Measurements from ENCODE around the gene CD200R1L. TPM values are rescaled to one million over a fixed set of nuclear protein-coding genes. Genes with fewer than 3 reads are reported as not detected.
A peak's percentile ranks its signal among the peaks of the same experiment; 100 is the strongest.

CD200R1L gene
- total RNA-seq, 1 experiment from 2014 or later, result not detected

DNA sequence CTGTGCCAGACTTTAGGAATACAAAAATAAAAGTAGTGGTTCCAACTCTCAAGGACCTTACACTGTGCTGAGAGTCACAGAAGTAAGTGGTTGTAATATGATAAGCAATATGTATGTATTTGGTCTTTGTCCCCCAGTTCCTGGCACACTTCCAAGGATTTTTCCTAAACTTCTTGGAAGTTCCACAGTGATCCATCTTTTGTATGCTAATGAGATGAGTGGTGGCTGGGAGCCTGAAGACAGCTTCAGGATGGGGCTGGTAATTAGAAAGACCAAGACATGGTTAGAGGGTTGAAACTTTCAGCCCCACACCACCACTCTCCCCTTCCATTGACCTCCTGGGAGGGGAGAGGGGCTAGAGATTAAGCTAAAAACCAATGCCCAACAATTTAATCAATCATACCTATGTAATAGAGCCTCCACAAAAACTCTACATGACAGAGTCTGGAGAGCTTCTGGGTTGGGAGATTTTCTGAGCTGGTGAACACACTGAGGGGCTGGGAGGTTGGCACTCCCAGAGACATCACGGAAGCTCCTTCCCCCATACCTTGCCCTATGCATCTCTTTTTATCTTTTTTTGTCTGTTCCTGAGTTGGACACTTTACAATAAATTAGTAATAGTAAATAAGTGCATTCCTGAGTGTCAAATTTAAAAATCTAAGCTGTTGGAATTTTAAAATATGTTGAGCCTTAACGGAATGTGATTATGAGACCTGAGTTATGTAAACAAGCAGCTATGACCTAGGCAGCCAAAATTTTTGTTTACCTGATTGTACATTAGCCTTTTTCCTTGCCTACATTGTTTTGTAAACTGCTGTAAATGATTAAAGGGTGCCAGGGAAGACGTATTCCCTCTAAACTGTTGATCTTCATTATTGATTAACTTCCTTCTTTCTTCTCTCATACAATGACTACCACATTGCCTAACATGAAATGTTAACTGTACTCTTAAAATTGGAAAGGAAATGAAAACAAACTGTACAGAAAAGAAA, 24.3 kb downstream of the CD200R1L start:
- no peak for DNase-seq (ENCODE audit: low read depth)

DNA sequence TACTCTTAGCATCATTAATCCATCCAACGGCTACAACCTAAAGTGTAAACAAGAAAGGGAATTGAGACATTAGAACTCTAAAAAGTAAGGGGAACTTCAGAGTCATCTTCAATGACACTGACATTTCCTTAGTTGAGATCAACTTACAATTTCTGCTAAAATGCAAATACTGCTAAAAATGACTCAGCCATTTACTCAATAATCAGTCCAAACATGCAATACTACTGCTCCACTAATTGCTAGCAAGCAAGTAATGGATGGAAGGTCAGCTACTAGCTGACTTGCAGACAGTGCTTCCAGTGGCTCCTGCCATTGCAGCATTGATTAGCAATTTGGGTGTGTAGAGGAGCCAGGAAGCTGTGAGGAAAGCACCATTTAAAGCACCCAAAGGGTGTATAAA, 28.4 kb downstream of the CD200R1L start:
- no peak for DNase-seq (ENCODE audit: low read depth)

DNA sequence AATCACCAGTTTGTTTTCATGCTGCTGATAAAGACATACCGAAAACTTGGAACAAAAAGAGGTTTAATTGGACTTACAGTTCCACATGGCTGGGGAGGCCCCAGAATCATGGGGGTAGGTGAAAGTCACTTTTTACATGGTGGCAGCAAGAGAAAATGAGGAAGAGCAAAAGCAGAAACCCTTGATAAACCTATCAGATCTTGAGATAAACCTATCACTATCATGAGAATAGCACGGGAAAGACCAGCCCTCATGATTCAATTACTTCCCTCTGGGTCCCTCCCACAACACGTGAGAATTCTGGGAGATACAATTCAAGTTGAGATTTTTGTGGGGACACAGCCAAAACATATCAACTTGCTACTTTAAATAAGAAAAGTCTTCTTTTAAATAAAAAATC, 28.9 kb downstream of the CD200R1L start:
- no peak for DNase-seq (ENCODE audit: low read depth)

DNA sequence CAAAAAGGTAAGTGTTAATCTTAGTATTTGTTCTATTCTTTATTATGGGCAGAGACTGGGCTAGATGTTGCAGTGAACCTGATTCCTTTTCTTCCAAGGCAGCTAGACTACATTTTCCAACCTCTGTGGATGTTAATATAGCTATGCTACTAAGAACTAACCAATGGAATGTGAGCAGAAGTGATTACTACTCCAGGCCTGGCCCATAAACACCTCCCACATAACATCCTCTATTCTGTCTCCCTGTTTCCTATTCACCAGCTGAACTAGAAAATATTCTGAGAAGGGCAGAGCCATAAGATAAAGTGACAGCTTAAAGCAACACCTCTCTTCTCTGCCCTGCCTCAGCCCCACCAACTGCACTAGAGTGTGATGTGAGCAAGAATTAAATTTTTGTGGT, 29.4 kb downstream of the CD200R1L start:
- DNase-seq (ENCODE audit: low read depth), result no peak

DNA sequence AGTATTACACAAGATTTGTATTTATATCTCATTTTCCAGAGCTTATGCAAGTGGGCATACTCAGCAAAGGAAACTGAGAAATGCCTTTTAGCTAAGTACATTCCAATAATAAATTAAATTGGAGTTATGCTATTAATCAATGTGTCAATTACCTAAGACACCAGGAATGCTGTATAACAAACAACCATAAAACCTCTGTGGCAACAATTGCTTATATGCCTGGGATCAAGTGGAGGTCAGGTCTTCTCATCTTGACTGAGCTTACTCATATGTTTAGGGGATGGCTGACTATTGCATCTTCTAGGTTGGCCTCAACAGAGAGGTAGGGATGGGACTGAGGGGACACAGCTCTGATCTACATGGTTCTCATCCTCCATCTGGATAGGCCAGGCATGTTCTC, 30.7 kb downstream of the CD200R1L start:
- no peak for DNase-seq (ENCODE audit: low read depth)

DNA sequence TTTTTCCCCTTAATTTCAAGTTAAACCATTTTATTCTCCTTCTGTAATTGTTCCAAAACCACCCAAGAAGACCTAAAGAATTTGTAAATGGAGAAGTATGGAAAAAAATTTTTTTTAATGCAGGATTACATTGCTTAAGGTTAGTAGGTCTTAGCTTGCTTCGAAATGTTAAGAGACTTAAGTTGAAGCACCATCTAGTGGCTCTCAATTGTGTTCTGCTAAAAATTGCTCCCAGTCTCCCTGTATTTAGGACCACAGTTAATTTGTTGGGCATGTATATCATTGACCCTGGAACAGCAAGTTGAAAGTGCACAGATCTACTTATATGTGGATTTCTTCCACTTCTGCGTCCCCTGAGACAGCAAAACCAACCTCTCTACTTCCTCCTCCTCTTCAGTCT, 32.4 kb downstream of the CD200R1L start:
- DNase-seq (ENCODE audit: low read depth), result peak; percentile 67

DNA sequence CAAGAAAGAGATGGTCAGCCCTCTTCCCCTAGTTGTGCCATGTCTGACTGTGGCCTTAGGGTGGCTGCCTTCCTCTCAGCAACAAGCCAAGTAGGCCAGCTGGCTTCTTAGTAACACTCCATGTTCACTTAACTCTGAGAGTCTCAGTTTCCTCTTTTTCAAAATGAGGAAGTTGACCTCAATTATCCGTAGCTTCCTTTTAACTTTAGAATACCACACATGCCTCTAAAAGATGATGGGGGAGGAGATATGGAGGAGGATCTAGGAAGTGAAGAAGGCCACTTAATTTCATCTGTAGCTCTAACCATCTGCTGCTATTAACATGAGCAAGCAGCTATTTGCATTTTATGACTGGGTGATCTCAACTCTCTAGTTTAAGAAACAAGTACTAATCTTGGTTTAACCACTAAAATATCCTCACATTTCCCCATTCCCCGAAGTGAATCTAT, 32.9 kb downstream of the CD200R1L start:
- no peak for DNase-seq (ENCODE audit: low read depth)

DNA sequence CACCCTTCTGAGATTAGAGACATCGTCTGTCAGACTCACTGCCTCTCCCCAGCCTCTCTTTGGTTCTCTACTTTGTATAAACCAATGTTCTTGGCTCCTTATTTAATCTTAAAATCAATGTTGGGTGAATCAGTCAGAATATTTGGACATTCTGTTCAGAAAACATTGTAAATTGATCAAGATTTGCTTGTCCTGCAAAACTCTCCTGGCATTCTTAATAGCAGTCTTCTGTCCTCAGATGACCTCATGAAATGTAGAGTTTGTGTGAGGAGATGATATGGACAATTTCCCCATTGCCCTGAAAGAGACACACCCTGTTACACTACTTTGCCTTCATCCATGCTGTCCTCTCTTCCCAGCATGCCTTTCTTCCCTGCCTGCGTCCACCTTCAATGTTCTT, 33.6 kb downstream of the CD200R1L start:
- no peak for DNase-seq (ENCODE audit: low read depth)

DNA sequence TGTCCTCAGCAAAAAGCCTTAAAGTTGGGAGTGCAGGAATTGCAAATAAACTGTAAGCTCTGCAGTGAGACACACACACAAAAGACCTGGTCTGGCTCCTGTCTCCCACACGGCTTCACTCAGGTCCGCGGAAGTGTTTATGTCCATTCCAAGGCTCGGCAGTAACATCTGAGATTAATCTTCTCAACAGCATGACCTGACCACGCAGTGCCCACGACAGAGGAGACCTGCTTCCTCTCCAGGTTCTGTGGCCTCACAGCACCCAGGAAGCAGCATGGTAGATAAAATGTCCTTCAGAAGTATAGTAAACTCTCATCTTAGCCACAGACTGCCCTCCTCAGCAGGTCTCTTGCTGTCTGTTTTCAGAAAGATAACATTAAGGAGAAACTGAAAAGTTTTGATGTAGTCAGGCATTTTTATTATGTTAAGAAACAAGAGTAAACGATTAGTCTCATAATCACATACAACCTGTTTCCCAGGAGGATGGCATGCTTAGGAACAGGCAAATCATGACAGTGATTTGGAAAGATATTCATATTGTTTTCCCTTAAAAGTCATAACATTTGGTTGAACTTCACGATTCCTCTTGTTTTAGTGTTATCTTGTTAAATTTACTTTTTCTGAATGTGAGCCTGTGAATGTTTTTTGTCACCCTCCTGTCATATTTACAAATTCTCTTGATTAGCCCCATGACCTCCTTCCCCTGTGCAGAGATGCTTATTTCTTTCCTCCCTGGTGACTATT, 34.6 kb downstream of the CD200R1L start:
- no peak for DNase-seq (ENCODE audit: low read depth)

DNA sequence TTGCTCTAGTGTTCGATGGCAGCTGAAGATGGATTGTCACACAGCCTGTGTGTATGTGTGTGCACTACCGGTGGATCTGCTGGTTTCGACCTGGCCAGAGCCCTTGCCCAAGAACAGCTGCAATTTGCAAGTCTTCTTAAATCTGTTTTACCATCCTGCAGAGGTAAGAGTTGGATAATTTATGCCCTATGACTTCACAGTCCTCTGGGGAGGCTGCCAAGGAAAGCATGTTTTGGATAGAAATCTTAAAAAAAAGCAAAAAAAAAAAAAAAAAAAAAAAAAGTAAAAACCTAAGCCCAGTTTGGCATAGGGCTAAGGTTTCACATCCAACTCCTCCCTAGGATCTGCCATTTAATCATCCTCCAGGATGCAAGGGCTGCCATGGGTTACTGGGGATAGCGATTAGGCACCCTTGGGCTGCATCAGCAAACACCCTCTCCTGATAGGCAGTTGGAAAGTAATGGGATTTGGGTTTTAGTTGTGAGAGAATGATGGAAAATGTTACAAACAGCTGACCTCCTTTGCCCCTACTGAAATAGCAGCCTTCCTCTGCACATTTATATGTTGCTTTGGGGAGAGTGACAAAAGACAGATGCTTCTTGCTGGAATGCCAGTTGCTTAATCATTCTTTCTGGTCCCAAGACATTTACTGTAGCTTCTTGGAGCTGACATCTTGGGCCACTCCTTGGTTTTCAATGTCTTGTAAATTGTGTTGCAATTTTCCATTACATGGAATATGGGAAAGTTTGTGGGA, 35.4 kb downstream of the CD200R1L start:
- no peak for DNase-seq (ENCODE audit: low read depth)

DNA sequence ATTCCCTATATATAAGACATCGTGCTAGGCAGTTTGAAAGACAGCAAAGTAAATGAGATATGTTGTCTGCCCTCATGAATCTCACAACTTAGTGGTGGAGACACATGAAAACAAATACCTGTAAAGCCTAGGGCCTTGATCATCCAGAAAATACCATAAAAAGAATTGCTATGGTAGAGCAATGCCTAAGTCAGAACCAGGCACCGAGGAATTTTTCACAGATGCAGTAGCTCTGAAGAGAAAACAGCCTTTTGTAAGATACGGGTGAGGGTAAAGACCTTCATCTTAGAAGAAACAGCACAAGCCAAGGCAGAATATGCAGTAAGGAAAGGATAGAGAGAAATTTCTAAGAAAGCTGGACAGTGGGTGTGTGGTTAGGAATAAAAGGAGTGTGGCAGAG, 36.1 kb downstream of the CD200R1L start:
- no peak for DNase-seq (ENCODE audit: low read depth)

DNA sequence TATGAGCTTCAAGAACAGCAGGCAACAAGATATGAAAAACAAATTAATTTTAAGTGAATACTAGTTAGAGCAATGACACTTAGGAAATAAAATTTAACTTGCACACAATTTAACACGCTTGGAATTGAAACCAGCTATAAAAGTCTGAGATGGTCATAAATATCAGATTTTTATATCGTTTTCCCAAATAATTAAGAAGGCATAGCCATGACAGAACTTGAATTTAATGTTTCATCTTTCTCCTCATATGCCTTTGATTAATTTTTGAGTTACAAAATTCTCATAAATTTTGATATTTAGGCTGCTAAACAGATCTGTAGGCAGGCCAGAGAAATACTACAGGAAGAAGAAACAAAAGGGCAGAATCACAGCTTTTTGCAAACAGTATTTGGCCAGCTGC, 38.5 kb downstream of the CD200R1L start:
- no peak for DNase-seq (ENCODE audit: low read depth)

DNA sequence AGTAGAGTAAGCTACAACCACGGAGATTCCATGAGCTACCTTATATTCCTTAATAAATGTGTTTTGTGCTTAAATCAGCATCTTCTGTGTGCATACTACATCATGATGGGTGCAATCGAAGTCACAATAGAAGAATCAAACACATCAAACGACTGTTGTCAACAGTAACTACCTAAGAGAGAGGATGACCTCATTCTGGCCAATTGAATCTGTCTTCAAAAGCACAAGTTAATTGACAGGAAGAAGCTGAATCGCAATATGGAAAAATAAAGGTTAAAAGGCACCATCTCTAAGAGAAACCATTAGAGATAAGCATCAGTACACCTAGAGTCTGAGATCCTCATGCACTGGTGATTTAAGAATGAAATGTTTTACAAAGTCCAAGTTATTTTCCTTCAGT, 39.0 kb downstream of the CD200R1L start:
- DNase-seq (ENCODE audit: low read depth), result no peak

DNA sequence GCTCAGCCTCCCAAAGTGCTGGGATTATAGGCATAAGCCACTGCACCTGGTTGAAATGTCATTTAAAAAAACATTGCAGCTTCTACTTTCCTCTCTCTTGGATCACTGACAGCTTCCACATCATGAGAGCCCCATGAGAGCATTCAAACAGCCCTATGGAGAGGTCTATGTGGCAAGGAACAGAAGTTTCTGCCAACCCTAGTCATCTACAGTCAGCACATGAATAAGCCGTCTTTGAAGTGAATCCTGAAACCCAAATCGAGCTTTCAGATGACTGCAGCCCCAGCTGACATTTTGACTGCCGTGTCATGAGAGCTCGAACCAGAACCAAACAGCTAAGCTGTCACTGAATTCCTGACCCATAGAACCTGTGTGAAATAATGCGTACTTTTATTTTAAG, 39.8 kb downstream of the CD200R1L start:
- DNase-seq (ENCODE audit: low read depth), result no peak

DNA sequence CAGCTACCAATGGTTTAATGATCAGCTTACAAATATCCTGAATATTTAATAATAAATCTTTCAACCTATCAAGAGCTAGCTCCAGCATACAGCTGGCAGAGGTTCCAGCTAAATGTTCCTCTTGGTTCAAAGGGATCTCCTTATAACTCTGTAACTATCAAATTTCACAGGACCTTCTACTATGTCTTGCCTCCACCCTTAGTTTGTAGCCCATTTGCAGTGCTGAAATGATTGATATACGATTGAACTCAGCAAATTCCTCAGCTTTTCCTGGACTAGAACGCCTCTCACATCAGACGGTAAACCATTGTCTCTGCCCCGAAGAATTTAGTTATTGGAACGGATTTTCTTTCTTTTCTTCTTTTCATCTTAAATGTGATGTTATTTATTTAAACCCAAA, 41.5 kb downstream of the CD200R1L start:
- no peak for DNase-seq (ENCODE audit: low read depth)

DNA sequence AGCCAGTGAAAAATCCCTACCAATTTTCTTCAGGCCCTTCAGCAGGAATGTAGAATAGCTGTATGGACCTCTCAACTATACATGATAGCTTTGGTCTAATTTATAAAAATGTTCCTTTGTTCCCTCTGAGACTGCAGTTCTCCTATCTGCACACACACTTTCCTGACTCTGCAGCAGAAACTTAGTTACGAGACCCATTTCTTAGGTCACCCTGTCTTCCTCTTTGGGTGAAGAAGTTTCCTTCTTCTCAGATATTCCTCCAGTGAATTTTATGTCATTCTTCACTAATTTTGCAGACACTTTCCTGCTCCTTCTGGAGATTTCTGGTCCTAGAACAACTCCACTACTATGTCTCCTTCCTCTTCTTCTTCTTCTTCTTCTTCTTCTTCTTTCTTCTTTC, 42.6 kb downstream of the CD200R1L start:
- DNase-seq (ENCODE audit: low read depth), result no peak

DNA sequence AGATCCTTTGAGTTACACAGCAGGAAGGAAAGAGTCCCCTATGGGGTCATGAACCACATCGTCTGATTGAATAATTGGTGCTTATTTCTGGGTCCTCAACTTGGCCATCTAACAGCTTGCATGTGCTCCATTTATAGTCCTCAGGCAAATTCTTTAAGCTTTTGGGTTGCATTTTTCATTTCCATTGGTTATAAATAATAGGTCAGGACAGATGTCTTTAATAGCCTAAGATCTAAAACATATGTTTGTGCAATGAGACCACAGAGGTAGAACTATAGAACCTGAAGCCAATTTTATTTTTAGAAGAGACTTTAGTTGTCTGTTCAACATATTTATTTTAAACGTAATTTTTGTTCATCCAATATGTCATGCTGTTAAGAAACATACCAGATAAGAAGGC, 43.2 kb downstream of the CD200R1L start:
- no peak for DNase-seq (ENCODE audit: low read depth)

DNA sequence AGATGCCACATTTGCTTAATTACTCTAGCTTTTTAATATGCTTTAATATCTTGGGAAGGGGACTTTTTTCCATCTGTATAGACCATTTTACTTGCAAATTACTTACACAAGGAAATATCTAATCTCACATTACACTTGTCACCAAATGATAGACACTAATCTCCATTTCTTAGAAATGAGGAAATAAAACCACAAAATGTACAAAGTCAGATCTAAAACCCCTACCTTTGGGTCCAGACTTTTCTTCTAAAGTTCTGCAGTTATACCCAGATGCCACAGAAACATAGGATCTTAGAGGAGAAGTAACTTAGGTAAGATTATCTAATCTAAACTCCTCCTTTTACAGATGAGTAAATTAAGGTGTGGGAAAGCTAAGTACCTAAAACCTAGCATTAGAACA, 44.3 kb downstream of the CD200R1L start:
- DNase-seq (ENCODE audit: low read depth), result no peak

DNA sequence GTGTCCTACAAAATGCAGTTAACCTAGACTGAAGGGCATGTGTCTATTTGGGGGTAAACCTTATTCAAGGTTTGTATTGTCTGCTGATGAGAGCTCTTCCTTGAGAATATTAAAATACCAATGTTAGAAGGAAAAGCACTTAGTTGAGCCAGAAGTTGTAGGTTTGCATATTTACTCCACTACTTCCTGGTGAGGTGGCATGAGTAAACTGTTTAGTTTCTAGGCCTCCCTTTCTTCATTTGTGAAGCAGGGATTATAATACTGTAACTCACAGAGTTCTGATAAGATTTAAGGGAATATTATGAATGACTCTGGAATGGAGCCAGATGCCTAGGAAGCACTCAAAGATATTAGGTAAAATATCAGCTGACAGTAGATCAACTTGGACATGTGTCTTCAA, 46.7 kb downstream of the CD200R1L start:
- DNase-seq (ENCODE audit: low read depth), result no peak

DNA sequence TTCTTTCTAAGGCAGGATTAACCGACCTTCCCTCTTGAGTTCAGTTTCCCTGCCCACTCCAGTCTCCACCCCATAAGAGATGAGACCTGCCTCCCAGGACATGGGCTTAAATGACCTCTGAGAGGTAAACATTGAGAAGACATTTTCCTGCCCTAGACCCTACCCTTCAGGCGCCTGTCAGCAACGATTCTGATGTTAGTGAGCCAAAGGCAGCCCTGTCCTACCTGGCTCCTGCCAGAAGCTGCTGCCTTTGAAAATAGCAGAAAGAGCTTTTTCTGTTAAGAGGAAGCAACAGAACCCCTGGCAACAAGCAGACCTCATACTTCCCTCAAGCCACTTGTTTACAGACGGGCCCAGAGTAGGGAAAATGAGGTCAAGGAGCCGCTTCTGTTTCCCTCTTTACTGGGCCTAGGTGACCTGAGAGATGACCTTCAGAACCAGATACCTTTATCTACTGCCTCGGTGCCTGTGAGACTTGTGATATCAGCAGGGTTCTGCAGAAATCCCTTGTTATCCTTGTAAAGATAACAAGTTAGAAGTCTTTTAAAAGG, 52.0 kb downstream of the CD200R1L start:
- DNase-seq (ENCODE audit: low read depth), result no peak

DNA sequence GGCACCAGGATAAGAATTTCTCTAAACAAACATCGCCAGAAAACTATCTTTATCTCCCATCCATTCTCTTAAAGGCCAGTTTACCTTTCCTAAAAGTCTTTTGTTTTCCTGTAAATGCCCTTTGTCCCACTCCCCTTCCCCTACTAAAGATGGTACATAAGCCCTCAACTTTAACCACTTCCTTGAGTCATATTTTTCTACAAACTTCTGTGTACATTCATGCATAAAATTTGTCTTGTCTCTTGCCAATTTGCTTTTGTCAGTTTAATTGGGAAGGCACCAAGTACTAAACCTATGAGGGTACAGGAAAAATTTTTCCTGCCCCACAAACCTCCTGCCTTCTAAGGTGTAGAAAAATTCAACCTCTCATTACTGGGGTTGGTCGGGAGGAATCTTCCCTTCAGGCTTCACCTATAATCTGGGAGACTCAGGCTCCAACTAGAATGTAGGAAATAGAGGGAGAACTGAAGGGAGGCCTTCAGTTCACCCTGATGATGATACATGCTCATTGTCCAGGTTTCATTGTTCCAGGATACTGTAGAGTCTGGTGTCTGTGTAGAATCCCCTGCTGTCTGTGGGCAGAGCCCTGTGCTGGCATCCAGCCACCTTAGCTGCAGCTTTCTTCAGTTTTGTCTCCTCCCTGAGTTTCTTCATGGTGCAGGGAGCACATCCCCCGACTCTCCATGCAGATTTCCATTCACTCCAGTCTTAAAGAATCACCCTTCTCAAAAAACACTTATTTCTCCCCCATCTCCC, 53.2 kb downstream of the CD200R1L start:
- peak; percentile 25 for DNase-seq (ENCODE audit: low read depth)

Data from HT1080 (cell line).